Kidney epithelial cell (primary cell): ENCODE measurements around the gene SPC24. TPM values are rescaled to one million over a fixed set of nuclear protein-coding genes. Genes with fewer than 3 reads are reported as not detected.

Experiments
- DNase-seq: peaks from one replicate; pipeline ENCODE4 v3.0.0-alpha.2; 2010; ENCODE audit warnings: low read depth
- H3K27me3 ChIP-seq: 2 replicates; pipeline ENCODE4 v1.6.0; 2011; ENCODE audit warnings: low read length; ENCODE audit not compliant: control insufficient read depth, insufficient read depth
- H3K36me3 ChIP-seq: 2 replicates; pipeline ENCODE4 v1.5.1; 2011; ENCODE audit warnings: low read length; ENCODE audit not compliant: control insufficient read depth, insufficient read depth
- H3K4me3 ChIP-seq: 2 replicates; pipeline ENCODE4 v1.5.1; 2011; ENCODE audit warnings: low read depth, mild to moderate bottlenecking, control low read depth, low read length
- total RNA-seq: library from RNA; depleted of rRNA; stranded (reverse); fragments of >200 nt; gene quantifications from 2 replicates; pipeline ENCODE4 v1.2.3, GENCODE V29; 2015
- TF ChIP-seq, protein P1 (sequence below): IDR thresholded peaks from 2 replicates; pipeline ENCODE4 v1.5.1; 2011; ENCODE audit warnings: mild to moderate bottlenecking, moderate library complexity, low read length, control low read depth, inconsistent platforms; ENCODE audit not compliant: insufficient read depth, poor library complexity, severe bottlenecking

The SPC24 gene
- total RNA-seq, 1 donor from 2014 or later: 2.8 TPM

DNA sequence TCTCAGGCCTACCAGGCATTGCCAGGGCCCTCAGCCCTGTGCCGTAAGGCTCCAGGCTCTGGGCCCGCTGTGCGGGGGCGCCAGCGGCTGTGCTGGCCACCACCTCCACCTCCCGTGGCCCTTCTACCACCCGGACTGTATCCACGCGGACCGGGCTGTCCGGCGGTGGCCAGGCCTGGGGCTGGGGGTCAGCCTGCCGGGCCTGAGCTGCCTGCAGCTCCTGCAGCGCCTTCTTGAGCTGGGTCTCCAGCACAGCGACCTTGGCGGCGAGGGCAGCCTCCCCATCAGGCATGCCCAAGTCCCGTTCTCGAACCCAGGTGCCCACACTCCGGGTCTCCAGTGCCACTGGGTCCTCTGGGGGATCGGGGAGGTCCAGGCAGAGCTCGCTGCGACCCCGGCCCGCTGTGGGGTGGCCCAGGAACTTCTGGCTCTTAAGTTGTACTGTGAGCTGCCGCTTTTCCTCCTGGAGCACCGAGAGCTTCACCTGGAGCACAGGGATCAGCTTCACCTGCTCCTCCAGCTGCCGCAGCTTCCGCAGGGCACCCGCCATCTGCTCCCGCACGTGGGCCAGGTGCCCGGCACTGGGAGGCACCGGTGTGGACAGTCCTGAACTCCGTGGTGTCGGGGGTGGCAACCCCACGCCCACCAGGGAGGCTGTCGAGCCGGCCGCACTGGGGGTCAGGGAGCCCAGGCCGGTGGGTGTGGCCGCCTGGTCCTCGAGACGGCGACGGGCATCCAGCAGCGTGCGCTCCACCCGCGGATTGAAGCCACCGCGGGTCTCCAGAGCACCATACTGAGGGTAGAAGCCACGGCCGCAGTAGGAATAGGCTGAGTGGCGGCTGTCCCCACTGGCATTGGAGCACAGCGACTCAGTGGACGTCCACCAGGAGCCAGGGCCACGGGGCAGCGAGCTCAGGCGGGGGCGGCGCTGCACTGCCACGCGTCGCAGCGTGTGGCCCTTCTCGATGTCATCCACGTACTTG, 37.7 kb upstream of the SPC24 start:
- H3K36me3 ChIP-seq: no peaks in the 10 kb centered on the region
- no peak overlapping the region for H3K4me3 ChIP-seq
- no peaks in the 10 kb centered on the region for H3K27me3 ChIP-seq
- TF ChIP-seq, protein P1, sequence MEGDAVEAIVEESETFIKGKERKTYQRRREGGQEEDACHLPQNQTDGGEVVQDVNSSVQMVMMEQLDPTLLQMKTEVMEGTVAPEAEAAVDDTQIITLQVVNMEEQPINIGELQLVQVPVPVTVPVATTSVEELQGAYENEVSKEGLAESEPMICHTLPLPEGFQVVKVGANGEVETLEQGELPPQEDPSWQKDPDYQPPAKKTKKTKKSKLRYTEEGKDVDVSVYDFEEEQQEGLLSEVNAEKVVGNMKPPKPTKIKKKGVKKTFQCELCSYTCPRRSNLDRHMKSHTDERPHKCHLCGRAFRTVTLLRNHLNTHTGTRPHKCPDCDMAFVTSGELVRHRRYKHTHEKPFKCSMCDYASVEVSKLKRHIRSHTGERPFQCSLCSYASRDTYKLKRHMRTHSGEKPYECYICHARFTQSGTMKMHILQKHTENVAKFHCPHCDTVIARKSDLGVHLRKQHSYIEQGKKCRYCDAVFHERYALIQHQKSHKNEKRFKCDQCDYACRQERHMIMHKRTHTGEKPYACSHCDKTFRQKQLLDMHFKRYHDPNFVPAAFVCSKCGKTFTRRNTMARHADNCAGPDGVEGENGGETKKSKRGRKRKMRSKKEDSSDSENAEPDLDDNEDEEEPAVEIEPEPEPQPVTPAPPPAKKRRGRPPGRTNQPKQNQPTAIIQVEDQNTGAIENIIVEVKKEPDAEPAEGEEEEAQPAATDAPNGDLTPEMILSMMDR: no peak
- DNase-seq: no peak

DNA sequence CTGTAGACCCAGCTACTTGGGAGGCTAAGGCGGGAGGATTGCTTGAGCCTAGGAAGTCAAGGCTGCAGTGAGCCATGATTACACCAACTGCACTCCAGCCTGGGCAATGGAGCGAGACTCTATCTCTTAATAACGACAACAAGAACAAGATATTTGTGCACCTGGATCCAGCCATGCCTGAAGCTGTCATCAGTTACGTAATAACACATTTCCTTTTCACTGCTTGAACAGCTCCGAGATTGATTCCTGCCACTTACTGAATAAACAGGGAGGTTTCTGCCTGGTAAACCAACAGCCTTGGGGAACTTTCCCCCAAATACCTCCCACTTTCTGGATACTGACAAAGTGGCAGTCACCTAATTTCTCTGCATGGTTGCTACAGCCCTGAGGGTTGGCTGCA, 36.4 kb upstream of the SPC24 start:
- no peaks in the 10 kb centered on the region for H3K27me3 ChIP-seq
- TF ChIP-seq, protein P1: no peak
- no peak for DNase-seq
- H3K36me3 ChIP-seq: no peaks in the 10 kb centered on the region
- no peak overlapping the region for H3K4me3 ChIP-seq

- H3K27me3 ChIP-seq: no peaks in the 10 kb centered on the region
- no peak overlapping the region for H3K4me3 ChIP-seq
- no peaks in the 10 kb centered on the region for H3K36me3 ChIP-seq
- TF ChIP-seq, protein P1: no peak
- no peak for DNase-seq
Measured at GRCh38 chr19:11191273-11191755, 35.7 kb upstream of the SPC24 start.

- DNase-seq: no peak
- Histone ChIP-seq H3K27me3 (no peaks in the 10 kb centered on the region), H3K36me3 (no peaks in the 10 kb centered on the region), H3K4me3 (no peak overlapping the region)
- TF ChIP-seq, protein P1: no peak
Measured at GRCh38 chr19:11190501-11190900, 34.9 kb upstream of the SPC24 start.

DNA sequence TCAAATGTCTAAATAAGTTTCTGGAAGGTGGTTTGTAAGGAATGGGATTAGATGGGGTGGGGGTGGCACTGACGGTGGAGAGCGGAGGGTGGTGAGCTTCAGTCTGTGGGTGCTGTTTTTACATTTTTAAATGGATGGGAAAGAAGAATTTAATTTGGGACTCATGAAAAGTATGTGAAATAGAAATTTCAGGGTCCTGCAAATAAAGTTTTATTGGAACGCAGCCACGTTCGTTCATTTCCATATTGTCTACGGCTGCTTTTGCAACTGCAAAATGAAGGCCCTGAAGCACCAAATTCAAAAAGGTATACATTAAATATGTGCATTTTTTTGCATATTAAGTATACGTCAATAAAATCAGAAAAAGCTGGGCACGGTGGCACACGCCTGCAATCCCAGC, 31.9 kb upstream of the SPC24 start:
- Histone ChIP-seq H3K4me3 (no peak overlapping the region), H3K27me3 (no peaks in the 10 kb centered on the region), H3K36me3 (no peaks in the 10 kb centered on the region)
- no peak for DNase-seq
- TF ChIP-seq, protein P1: no peak
